GM18951 (cell line): ENCODE data around the gene C1orf216.

ENCODE experiments used
- POLR2A ChIP-seq: IDR thresholded peaks from 4 replicates; pipeline ENCODE4 v1.6.1; 2011; ENCODE audit warnings: mild to moderate bottlenecking; ENCODE audit not compliant: insufficient read length, insufficient read depth; ENCODE audit errors: extremely low read depth
- in situ Hi-C: fragments of 300-500 bp; cut with MboI; formaldehyde crosslinking; loops from one replicate; pipeline ENCODE4 v1.12.0; 2022; ENCODE audit warnings: low sequenced_read_pairs, mixed read lengths, inconsistent platforms; ENCODE audit not compliant: unreplicated experiment

C1orf216 gene, protein sequence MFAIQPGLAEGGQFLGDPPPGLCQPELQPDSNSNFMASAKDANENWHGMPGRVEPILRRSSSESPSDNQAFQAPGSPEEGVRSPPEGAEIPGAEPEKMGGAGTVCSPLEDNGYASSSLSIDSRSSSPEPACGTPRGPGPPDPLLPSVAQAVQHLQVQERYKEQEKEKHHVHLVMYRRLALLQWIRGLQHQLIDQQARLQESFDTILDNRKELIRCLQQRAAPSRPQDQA

DNA sequence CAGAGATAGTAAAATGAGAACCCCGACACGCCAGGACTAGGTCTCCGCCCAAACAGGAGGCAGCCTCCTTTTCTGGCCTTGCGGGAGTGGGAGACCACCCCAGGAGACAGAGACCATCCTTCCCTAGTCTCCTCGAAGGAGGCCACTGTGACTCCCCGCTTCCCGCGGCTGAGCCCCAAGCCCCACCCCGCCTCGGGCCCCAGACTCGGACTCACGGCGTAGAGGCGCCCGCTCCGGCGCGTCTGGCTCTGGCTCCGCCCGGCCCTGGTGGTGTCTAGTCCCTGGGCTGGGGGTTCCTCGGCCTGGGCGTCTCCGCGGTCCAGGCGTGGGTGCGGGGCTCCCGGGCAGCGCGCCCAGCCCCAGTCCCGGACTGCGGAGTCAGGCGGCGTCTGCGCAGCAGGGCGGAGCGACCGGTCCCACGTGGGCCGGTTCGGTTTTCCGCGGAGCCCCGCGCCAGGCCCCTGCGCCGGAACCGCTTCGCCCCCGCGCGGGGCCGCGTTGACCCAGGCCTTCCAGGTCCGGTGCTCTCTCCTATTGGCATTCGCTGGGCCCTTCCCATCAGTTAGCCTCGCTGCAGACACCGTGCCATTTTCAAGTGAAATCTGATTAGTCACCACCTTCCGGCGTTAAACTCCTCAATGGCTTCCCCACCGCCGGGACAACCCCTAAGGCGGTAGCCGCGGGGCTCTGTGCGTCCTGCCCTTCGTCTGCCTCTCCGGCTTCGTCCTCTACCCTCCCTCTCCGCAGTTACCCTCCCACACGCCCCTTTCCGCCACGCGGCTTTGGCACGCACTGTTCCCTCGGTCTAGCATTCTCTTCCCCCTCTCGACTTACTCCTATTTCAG, at the start of gene C1orf216:
Gene C1orf216, minus strand, starts transcription at position 393 of the 845 bp plus-strand sequence. CDS start 2,563 bp downstream, outside the sequence.
- peak; percentile 72 for TF ChIP-seq POLR2A
- in situ Hi-C loops: loop anchor here (10.0 kb wide), 1 partner anchor 154 kb away; no protein-coding TSS in a partner anchor

DNA sequence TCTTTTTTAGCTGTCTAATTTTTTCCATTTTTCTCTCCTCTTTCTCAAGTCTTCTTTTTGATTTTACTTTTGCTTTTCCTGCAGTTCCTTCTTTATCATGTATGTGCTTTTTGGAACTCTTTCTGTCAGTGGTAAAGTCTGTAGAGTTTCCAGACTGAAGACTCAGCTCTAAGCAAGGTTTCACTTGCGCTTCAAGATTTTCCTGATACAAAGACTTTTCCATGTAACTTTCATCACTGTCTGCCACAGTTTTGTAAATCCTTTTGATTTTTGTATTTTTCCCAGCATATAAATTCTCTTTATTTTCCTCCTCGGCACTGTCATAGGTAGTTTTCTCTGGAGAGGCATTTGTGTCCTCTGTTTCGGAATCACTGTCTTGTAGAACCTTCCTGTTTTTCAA, 45.6 kb upstream of the C1orf216 start:
- no peak for TF ChIP-seq POLR2A

DNA sequence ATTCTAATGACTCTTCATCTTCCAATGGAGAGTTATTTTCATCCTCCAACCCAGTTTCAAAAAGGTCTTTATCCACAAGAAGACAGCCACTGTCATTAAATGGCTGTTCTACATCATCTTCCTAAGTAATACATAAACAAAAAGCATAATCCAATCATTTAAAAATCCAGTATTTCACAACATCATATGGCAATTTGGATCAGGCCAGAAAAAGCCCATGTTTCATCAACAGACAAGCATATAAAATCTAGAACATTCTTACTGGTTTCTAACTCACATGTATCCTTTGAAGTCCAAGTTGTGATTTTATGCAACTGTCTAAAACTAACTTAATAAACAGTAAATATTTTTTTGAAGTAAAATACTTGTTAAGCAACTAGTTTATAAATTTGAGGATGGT, 44.5 kb upstream of the C1orf216 start:
- in situ Hi-C loops: no loop called here
- TF ChIP-seq POLR2A: no peak

More for the DNA sequence above, 45.6 kb upstream of the C1orf216 start:
- in situ Hi-C loops: no loop called here

DNA sequence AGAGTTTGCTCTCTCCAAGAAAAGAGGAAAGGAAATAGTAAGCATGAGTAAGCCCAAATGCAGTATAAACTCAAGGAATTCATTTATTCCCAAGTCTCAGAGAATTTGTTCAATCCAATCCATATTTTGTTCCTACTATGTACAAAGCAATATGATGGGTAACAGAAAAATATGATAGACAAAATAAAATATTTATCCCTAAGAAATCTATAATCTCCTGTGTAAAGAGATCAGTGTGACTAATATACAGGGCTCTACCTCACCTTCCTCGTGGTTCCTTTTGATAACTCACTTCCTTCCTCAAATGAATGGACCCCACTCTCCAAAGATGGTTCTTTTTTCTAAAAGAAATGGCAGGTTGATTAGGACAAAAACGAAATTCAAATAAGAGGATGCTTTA, 43.5 kb upstream of the C1orf216 start:
- in situ Hi-C loops: no loop called here
- TF ChIP-seq POLR2A: no peak

DNA sequence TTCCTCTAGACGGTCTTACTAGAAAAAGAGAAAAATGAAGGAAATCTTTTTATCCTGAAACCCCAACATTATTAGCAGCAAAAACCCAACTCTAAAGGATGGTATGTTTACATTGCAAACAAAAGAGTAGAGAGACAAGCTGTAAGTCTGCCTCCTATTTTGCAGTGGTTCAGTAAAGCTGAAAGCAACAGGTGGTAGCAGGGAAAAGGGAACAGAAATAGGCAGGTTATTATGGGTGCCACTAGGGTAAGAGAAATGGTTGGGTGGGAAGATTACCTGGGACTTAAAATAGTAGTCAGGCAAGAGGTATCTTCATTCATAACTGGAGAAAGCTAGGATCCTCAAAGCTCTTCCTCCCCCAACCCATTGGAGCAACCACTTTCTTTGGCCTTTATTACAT, 37.4 kb upstream of the C1orf216 start:
- no peak for TF ChIP-seq POLR2A
- in situ Hi-C loops: no loop called here

DNA sequence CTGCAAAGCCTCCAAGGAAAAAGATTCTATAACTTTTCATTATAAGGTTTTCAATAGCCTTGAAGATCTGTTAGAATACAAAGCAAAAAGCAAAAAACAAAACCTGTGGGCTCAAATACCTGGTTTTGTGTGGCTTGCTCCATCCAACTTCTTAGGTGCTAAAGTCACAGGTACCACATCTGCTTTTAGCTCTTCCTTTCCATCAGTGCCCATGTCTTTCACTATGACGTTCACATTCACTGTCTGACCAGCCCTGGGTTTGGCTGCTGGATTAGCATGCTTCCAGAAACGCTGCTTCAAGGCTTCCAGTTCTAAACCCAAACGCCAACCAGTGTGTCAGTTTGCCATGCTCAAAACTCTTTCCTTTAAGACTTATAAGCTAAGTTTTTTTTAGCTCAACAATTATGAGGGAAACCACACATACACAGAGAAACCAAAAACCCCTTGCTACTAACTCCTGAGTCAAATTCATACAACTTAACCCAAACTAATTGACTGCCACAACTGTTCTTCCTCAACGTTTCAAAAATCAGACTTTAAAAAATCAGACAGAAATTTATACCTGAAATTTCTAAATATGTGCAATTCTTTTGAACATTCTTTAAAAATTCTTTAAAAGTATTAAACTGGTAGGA, 35.1 kb upstream of the C1orf216 start:
- no peak for TF ChIP-seq POLR2A
- in situ Hi-C loops: no loop called here

DNA sequence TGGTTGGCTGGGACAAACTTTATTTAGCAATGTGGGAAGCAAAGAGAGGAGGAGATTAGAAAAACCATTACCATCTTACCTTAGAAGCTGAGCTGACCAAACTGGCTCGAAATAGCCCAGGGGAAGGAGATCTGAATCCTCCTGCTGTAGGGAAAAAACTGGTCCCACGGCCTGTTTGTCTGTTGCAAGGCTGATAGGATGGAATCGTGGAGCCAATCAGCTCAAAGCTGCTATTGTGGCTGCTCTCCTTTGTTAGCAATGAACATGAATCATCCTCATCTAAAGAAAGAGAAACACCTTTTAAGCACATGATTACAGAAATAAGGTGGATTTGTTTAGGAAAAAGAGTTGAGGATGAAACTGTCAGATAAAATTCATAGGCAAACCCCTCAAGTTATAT, 29.6 kb upstream of the C1orf216 start:
- TF ChIP-seq POLR2A: no peak
- in situ Hi-C loops: loop anchor here (25.0 kb wide), 1 partner anchor 286 kb away; no protein-coding TSS in a partner anchor

DNA sequence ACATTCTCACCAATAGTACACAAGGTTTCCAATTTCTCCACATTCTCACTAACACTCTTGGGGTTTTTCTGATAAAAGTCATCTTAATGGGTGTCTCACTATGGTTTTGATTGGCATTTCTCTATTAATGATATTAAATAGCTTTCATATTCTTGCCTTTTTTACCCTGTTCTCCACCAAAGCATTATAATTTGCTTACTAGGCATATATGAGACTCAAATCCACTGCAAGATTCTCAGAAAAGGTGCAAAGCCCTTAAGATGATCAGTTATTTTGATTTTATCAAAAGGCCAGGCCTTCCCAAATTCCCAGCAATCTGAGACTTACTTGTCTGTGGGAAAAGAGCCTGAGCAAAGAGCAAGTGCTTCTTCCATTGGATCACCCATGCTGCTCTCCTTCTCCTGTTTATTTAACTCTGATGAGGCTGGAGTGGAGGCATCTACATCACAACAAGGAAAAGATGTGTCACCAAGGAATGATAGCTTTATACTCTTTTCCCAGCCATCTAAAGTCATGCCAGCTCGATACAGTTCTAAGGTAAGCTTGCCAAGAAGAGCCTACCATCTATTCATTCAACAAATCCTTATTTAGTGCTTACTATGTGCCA, 26.5 kb upstream of the C1orf216 start:
- TF ChIP-seq POLR2A: no peak

DNA sequence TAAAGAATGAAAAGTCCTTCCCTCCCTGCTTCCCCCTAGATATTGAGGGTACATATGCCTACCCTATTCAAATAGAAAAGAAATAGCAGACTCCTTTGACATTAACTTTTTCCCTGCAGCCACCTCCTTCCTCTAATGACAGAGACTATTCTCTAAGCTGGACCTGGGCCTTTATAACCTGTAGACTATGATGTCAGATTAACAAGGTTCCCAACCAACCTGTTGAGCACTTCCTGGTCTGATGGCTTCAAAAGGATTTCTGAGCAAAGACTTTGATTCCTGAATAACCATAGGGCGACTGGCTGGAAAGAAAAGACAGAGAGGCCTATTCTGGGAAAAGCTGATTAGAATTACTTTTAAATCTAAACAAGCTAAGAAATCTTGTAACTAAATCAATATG, 18.4 kb upstream of the C1orf216 start:
- TF ChIP-seq POLR2A: no peak
- in situ Hi-C loops: loop anchor here (25.0 kb wide), 1 partner anchor 275 kb away; no protein-coding TSS in a partner anchor

More for the DNA sequence above, 26.5 kb upstream of the C1orf216 start:
- in situ Hi-C loops: loop anchor here (25.0 kb wide), 1 partner anchor 283 kb away; no protein-coding TSS in a partner anchor

DNA sequence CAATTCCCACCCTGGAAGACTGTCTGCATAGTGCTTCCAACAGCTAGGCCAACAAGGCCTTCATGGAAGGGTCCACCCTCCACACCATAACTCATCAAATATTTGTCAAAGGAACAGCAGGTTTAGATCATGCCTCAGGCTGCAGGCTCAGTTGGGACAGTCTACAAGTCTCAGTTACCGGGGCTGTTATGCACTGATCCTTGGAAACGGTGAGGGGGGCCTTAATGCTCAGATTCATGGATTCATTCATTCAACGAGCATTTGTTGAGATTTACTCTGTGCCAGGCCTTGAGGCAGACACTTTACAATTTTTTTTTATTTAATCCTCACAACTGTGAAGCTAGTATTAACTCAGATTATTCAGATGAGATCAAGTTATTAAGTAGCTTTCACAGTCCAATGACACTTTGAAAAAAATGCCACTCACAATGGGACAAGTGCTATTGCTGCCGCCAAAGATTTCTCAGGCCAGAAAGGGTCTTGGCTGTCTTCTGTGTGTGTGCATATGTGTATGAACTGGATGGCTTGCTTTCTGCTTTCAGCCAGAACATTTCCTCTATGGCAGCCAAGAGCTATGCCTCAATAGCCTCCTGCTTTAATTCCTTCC, 8.9 kb upstream of the C1orf216 start:
- TF ChIP-seq POLR2A: no peak
- in situ Hi-C loops: loop anchor here (25.0 kb wide), 1 partner anchor 265 kb away; no protein-coding TSS in a partner anchor

DNA sequence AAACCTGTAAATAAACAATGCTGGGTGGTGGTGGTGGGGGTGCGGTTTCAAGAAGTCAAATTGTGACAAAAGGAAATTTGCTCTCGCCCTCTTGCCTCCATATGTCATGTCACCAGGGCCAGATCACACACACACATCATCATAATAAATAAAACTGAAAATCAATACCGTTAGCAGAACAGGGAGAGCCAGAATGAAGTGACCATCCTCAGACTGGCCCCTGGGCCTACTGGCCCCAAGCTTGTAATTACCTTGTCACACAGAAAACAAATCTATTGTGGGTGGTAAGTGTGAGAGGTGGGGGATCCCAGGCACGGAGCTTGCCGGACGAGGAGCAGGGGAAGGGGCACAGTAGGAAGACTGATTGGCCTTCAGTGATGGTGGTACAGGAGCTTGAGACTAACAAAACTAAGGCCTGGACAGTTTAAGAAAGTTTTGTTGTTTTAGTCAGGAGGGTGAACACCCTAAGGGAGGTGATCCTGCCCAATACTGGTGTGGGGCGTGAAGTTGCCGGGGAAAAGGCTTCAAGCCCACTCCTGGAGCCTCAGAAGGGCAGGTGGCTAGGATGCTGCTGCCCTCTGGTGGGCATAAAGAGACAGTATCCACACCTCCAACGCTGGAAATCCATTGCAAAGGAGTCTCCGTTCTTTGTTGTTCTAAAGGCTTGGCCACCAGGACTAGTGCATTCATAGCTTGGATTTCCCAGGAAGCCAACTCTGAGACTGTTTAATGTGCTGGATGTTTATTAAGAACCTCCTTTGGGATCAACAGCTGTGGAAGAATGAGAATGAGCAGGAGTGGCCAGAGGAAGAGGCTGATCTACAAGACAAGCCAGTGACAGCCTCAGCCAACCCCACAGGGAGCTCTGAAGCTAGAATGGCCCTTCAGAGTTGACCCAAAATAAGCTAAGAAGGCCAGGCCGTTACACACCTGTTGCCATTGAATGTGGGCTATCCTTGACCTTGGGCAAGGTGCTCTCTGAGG, 8.1 kb upstream of the C1orf216 start:
- TF ChIP-seq POLR2A: peak; percentile 16
- in situ Hi-C loops: loop anchor here (25.0 kb wide), 1 partner anchor 264 kb away; no protein-coding TSS in a partner anchor
